Neural progenitor cell (in vitro differentiated cells): ENCODE data around the gene TBC1D2B. TPM values are rescaled to one million over a fixed set of nuclear protein-coding genes. Genes with fewer than 3 reads are reported as not detected.

Experiments used
- DNase-seq: peaks from one replicate; pipeline ENCODE4 v3.0.0-alpha.2; 2016; ENCODE audit warnings: low spot score
- H2AFZ ChIP-seq: fragments of 200-600 bp; sonication (generic); replicated peaks from 2 replicates; pipeline ENCODE4 v1.6.1; 2016; ENCODE audit warnings: antibody characterized with exemption
- H3F3A ChIP-seq: fragments of 200-600 bp; sonication (generic); 2 replicates; pipeline ENCODE4 v1.6.1; 2016; ENCODE audit warnings: antibody characterized with exemption, low read depth
- H3K27ac ChIP-seq: fragments of 200-600 bp; sonication (generic); 2 replicates; pipeline ENCODE4 v1.5.1; 2016; ENCODE audit warnings: mild to moderate bottlenecking
- H3K27me3 ChIP-seq: fragments of 200-600 bp; sonication (generic); 2 replicates; pipeline ENCODE4 v1.6.1; 2016; ENCODE audit warnings: mild to moderate bottlenecking, moderate library complexity
- H3K36me3 ChIP-seq: fragments of 200-600 bp; sonication (generic); 2 replicates; pipeline ENCODE4 v1.5.1; 2016
- H3K4me1 ChIP-seq: fragments of 200-600 bp; sonication (generic); 2 replicates; pipeline ENCODE4 v1.6.1; 2016; ENCODE audit warnings: mixed run types
- H3K4me2 ChIP-seq: fragments of 200-600 bp; sonication (generic); 2 replicates; pipeline ENCODE4 v1.6.1; 2016
- H3K4me3 ChIP-seq: fragments of 200-600 bp; sonication (generic); 2 replicates; pipeline ENCODE4 v1.5.1; 2016
- H3K79me2 ChIP-seq: fragments of 200-600 bp; sonication (generic); 2 replicates; pipeline ENCODE4 v1.6.1; 2016; ENCODE audit warnings: low read depth
- H3K9ac ChIP-seq: fragments of 200-600 bp; sonication (generic); 2 replicates; pipeline ENCODE4 v1.6.1; 2016
- H3K9me3 ChIP-seq: fragments of 200-600 bp; sonication (generic); 2 replicates; pipeline ENCODE4 v1.5.1; 2016; ENCODE audit warnings: low read depth
- H4K20me1 ChIP-seq: fragments of 200-600 bp; sonication (generic); 2 replicates; pipeline ENCODE4 v1.6.1; 2016; ENCODE audit warnings: low read depth
- H3K27ac Mint-ChIP-seq: 3 replicates; pipeline ENCODE4 v1.8.0; 2021; ENCODE audit warnings: mixed read lengths
- H3K27me3 Mint-ChIP-seq: 2 replicates; pipeline ENCODE4 v1.8.0; 2022; ENCODE audit warnings: low read depth, mild to moderate bottlenecking, inconsistent platforms, moderate library complexity, mixed read lengths; ENCODE audit not compliant: insufficient read depth
- H3K36me3 Mint-ChIP-seq: 3 replicates; pipeline ENCODE4 v1.8.0; 2021; ENCODE audit warnings: mixed read lengths
- H3K4me1 Mint-ChIP-seq: 3 replicates; pipeline ENCODE4 v1.8.0; 2021; ENCODE audit warnings: mixed read lengths
- H3K4me3 Mint-ChIP-seq: 3 replicates; pipeline ENCODE4 v1.8.0; 2021; ENCODE audit warnings: mild to moderate bottlenecking, moderate library complexity, mixed read lengths
- H3K9me3 Mint-ChIP-seq: 3 replicates; pipeline ENCODE4 v1.8.0; 2020; ENCODE audit warnings: mixed read lengths
- EZH2 ChIP-seq: fragments of 200-600 bp; sonication (generic); IDR thresholded peaks from 2 replicates; pipeline ENCODE4 v1.6.1; 2017; ENCODE audit warnings: antibody characterized with exemption, mild to moderate bottlenecking, moderate library complexity
- EZH2phosphoT487 ChIP-seq: fragments of 200-600 bp; sonication (generic); IDR thresholded peaks from 2 replicates; pipeline ENCODE4 v1.6.1; 2017; ENCODE audit warnings: antibody characterized with exemption
- total RNA-seq: library from RNA; depleted of rRNA; stranded (reverse); fragments of >200 nt; gene quantifications from 2 replicates; pipeline ENCODE4 v1.2.3, GENCODE V29; 2015; ENCODE audit warnings: low replicate concordance
- TF ChIP-seq, protein P1 (sequence below): fragments of 200-600 bp; sonication (generic); IDR thresholded peaks from 2 replicates; pipeline ENCODE4 v1.5.1; 2017; ENCODE audit warnings: antibody characterized with exemption, mild to moderate bottlenecking

The TBC1D2B gene
- total RNA-seq, 1 donor from 2014 or later, result 11.7 TPM

DNA sequence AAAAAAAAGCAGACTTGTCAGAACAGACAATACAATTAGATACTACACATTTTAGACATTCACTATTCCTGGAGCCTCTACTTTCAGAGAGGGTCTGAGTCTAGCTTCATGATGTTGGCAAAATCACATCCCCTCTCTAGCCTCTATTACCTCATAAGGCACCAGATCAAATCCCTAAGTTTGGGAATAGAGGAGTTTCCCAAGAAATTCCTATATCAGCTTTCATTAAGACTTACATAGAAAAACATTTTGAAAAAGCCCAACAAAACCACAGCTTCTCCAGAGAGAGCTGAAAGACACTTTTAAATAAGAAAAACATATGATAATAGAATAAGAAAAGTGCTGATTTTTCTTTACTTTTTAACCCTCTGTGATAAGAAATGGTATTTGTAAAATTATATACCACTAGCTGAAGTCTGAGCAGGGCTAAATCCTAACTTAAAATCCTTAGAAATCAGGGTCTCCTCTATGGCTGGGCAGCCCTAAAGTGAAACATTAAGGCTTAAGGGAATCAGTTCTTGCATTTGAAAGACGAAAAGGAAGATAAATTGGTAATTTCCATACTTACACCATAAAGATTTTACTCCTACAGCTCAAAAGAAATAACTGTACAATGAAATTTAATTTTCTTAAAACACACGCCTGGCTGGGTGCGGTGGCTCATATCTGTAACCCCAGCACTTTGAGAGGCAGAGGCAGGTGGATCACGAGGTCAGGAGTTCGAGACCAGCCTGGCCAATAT is 4.3 kb downstream of the TBC1D2B start:
- DNase-seq, result no peak
- Histone ChIP-seq H3K4me1 (peaks cover 29% of the 10 kb centered on the region), H3K27me3 (no peaks in the 10 kb centered on the region), H3K9ac (no peak overlapping the region), H3K27ac (no peak overlapping the region), H3K36me3 (no peaks in the 10 kb centered on the region), H3K79me2 (peaks cover 40% of the 10 kb centered on the region), H3K4me3 (no peak overlapping the region), H4K20me1 (peaks cover 20% of the 10 kb centered on the region), H3K4me2 (no peak overlapping the region), H3K9me3 (no peaks in the 10 kb centered on the region), H2AFZ (no peak overlapping the region), H3F3A (peaks cover 22% of the 10 kb centered on the region)
- TF ChIP-seq EZH2phosphoT487 (no peak), EZH2 (no peak)
- TF ChIP-seq, protein P1, sequence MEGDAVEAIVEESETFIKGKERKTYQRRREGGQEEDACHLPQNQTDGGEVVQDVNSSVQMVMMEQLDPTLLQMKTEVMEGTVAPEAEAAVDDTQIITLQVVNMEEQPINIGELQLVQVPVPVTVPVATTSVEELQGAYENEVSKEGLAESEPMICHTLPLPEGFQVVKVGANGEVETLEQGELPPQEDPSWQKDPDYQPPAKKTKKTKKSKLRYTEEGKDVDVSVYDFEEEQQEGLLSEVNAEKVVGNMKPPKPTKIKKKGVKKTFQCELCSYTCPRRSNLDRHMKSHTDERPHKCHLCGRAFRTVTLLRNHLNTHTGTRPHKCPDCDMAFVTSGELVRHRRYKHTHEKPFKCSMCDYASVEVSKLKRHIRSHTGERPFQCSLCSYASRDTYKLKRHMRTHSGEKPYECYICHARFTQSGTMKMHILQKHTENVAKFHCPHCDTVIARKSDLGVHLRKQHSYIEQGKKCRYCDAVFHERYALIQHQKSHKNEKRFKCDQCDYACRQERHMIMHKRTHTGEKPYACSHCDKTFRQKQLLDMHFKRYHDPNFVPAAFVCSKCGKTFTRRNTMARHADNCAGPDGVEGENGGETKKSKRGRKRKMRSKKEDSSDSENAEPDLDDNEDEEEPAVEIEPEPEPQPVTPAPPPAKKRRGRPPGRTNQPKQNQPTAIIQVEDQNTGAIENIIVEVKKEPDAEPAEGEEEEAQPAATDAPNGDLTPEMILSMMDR, result no peak
- H3K27ac Mint-ChIP-seq, result no peak overlapping the region
- H3K4me1 Mint-ChIP-seq, result peaks cover 36% of the 10 kb centered on the region
- no peaks in the 10 kb centered on the region for H3K27me3 Mint-ChIP-seq
- no peak overlapping the region for H3K4me3 Mint-ChIP-seq
- H3K36me3 Mint-ChIP-seq, result no peaks in the 10 kb centered on the region
- no peaks in the 10 kb centered on the region for H3K9me3 Mint-ChIP-seq

DNA sequence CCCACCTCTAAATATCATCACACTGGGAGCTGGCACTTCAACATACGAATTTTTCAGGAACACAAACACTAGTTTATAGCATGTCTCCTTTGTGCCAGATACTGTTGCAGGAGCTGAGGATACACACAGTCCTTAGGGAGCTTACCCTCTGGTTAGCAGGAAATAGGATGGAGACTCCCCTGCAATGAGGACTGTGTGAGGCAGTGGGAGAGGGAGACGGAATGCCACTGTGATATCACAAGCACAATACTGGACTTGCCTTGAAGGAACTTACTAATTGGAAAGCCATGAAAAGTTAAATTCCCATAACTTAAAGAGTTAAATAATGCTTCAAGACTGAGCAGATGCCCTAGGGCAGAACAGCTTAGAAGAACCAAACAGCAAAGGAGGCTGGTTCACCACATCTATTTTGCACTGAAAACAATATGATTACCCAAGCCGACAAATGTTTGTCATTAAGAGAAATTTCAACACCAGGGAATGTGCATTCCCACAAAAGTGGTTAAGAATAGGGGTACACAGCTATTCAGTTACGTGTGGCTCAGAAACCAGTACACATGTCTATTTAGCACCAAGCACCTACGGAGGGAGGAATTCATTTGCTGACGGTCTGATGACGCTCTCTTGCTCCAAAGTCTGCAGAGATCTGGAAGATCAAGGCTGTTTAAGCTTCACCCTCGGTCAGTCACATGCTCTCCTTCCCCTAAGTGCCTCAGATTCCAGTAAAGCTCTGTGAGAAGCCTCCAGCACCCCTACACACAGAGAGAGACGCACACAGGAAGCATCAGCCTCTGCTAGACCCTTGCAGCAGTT is 5.2 kb downstream of the TBC1D2B start:
- H3K79me2 ChIP-seq, result peaks cover 47% of the 10 kb centered on the region
- no peak overlapping the region for H3K9ac ChIP-seq
- peaks cover 20% of the 10 kb centered on the region for H4K20me1 ChIP-seq
- H3K36me3 ChIP-seq, result no peaks in the 10 kb centered on the region
- peaks cover 22% of the 10 kb centered on the region for H3F3A ChIP-seq
- H2AFZ ChIP-seq, result no peak overlapping the region
- TF ChIP-seq, protein P1, result no peak
- TF ChIP-seq EZH2 (no peak), EZH2phosphoT487 (no peak)
- no peak for DNase-seq
- no peaks in the 10 kb centered on the region for H3K27me3 ChIP-seq
- Mint-ChIP-seq H3K27ac (no peak overlapping the region), H3K27me3 (no peaks in the 10 kb centered on the region), H3K36me3 (no peaks in the 10 kb centered on the region), H3K4me3 (no peak overlapping the region), H3K4me1 (peaks cover 41% of the 10 kb centered on the region), H3K9me3 (no peaks in the 10 kb centered on the region)
- H3K4me1 ChIP-seq, result peaks cover 33% of the 10 kb centered on the region
- no peak overlapping the region for H3K27ac ChIP-seq
- H3K4me2 ChIP-seq, result no peak overlapping the region
- H3K9me3 ChIP-seq, result no peaks in the 10 kb centered on the region
- H3K4me3 ChIP-seq, result no peak overlapping the region

DNA sequence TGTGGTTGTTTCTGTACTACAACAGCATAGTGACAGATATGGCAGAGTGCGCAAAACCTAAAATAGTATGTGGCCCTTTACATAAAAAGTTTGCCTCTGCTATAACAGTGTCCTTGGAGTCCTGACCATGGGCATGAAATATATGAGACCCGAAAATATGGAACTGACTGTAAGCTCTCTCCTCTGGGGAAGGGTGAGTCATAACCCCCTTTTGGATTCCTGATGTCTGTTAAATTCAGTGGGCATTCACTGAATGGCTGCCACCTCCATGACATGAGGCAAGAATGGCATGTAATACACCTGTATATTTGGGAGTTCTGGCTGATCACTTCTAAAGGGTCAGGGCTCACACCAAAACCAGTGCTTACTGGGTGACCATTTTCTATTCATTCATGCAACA is 6.1 kb downstream of the TBC1D2B start:
- no peaks in the 10 kb centered on the region for H3K27me3 ChIP-seq
- no peak overlapping the region for H2AFZ ChIP-seq
- Mint-ChIP-seq H3K9me3 (no peaks in the 10 kb centered on the region), H3K27me3 (no peaks in the 10 kb centered on the region), H3K4me1 (peaks cover 41% of the 10 kb centered on the region), H3K27ac (no peak overlapping the region), H3K36me3 (no peaks in the 10 kb centered on the region), H3K4me3 (no peak overlapping the region)
- H4K20me1 ChIP-seq, result peaks cover 16% of the 10 kb centered on the region
- H3F3A ChIP-seq, result peaks cover 15% of the 10 kb centered on the region
- TF ChIP-seq, protein P1, result no peak
- TF ChIP-seq EZH2phosphoT487 (no peak), EZH2 (no peak)
- H3K4me2 ChIP-seq, result no peak overlapping the region
- no peak overlapping the region for H3K4me3 ChIP-seq
- peaks cover 43% of the 10 kb centered on the region for H3K79me2 ChIP-seq
- H3K36me3 ChIP-seq, result no peaks in the 10 kb centered on the region
- H3K27ac ChIP-seq, result no peak overlapping the region
- peaks cover 32% of the 10 kb centered on the region for H3K4me1 ChIP-seq
- DNase-seq, result no peak
- no peaks in the 10 kb centered on the region for H3K9me3 ChIP-seq
- no peak overlapping the region for H3K9ac ChIP-seq
